Left ventricle myocardium inferior (tissue), 1 donor: ENCODE measurements around the gene CDK14. TPM values are rescaled to one million over a fixed set of nuclear protein-coding genes. Genes with fewer than 3 reads are reported as not detected.

Experiments
- DNase-seq: peaks from one replicate; pipeline ENCODE4 v3.0.0-alpha.2; 2020
- H3K27ac ChIP-seq: fragments of 200-600 bp; replicated peaks from 2 replicates; pipeline ENCODE4 v1.8.0; 2021
- H3K27me3 ChIP-seq: fragments of 200-600 bp; 2 replicates; pipeline ENCODE4 v1.8.0; 2021; ENCODE audit warnings: low read depth
- H3K36me3 ChIP-seq: fragments of 200-600 bp; 2 replicates; pipeline ENCODE4 v1.8.0; 2021
- H3K4me1 ChIP-seq: fragments of 200-600 bp; 2 replicates; pipeline ENCODE4 v1.8.0; 2021
- H3K4me3 ChIP-seq: fragments of 200-600 bp; 2 replicates; pipeline ENCODE4 v1.8.0; 2021; ENCODE audit warnings: mild to moderate bottlenecking, moderate library complexity
- H3K9me3 ChIP-seq: fragments of 200-600 bp; replicated peaks from 2 replicates; pipeline ENCODE4 v1.8.0; 2021
- CTCF ChIP-seq: fragments of 200-600 bp; IDR thresholded peaks from 2 replicates; pipeline ENCODE4 v1.8.0; 2021; ENCODE audit warnings: antibody characterized with exemption, mild to moderate bottlenecking, borderline replicate concordance
- intact Hi-C: fragments of 100-400 bp; cut with micrococcal nuclease; formaldehyde crosslinking; loops from one replicate; pipeline ENCODE4 v1.11.0; 2022
- total RNA-seq: library from RNA; stranded (reverse); fragmentation: NEBNext Ultra II Directional; extraction: Animal tissue kit (Norgen Biotek cat#: 25700); gene quantifications from one replicate; pipeline ENCODE4 v1.2.1, GENCODE V29; 2021
- donor health status: DM: no; HTN: yes; CAD: no; lungs with severe emphysema.

CDK14 gene
- total RNA-seq, 1 donor from 2014 or later = 18.7 TPM

- intact Hi-C loops = no loop called here
- H3K4me1 ChIP-seq = no peaks in the 10 kb centered on the region
- no peak overlapping the region for H3K27ac ChIP-seq
- no peak for DNase-seq
- TF ChIP-seq CTCF = no peak
- H3K9me3 ChIP-seq = no peaks in the 10 kb centered on the region
- H3K36me3 ChIP-seq = no peaks in the 10 kb centered on the region
- H3K4me3 ChIP-seq = no peak overlapping the region
- H3K27me3 ChIP-seq = no peaks in the 10 kb centered on the region
Observed at GRCh38 chr7:90587766-90588165, 8.4 kb upstream of the CDK14 start.

DNA sequence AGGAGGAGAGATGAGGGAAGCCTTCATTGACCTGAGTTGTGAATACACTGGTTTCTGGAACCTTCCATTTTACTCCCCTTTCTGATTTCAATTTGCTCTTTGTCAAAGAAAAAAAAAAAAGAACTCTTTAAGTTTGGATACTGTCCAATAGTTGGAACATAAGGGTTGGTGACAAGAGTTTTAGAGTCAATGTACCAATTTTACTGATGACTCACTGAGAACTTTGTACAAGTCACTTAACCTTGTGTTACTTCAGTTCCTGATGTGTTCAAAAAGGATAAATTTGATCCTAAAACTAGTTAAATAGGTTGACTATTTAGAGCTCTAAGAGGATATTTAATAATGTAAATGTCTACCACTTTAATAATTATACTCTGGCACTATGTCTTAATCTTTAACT is 4.1 kb upstream of the CDK14 start:
- no peaks in the 10 kb centered on the region for H3K27me3 ChIP-seq
- H3K4me1 ChIP-seq = peaks cover 21% of the 10 kb centered on the region
- no peaks in the 10 kb centered on the region for H3K36me3 ChIP-seq
- DNase-seq = no peak
- no peaks in the 10 kb centered on the region for H3K9me3 ChIP-seq
- TF ChIP-seq CTCF = no peak
- no peak overlapping the region for H3K4me3 ChIP-seq
- no peak overlapping the region for H3K27ac ChIP-seq
- intact Hi-C loops = loop anchor here (5.0 kb wide), 1 partner anchor 345 kb away; no protein-coding TSS in a partner anchor

DNA sequence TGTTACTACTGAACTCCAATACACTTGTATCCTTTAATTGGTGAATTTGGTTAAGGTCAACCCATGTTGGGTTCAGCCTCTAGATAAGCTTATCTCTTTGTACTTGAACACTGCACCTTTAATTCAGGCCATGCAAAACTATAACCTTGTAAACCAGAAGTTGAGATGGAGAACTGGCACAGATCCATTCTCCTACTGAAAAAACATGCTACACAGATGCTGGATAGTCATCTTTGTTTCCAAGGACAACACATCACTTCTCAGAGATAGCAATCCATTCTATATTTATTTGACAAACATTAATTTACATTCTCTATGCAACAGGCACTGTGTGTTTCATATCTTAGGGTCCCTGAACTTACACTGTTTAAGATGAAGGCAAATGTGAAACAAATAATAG is 2.9 kb upstream of the CDK14 start:
- H3K4me1 ChIP-seq = peaks cover 33% of the 10 kb centered on the region
- no peak for DNase-seq
- no peak overlapping the region for H3K27ac ChIP-seq
- intact Hi-C loops = loop anchor here (5.0 kb wide), 1 partner anchor 344 kb away; no protein-coding TSS in a partner anchor
- TF ChIP-seq CTCF = no peak
- H3K9me3 ChIP-seq = no peaks in the 10 kb centered on the region
- no peaks in the 10 kb centered on the region for H3K27me3 ChIP-seq
- H3K36me3 ChIP-seq = no peaks in the 10 kb centered on the region
- H3K4me3 ChIP-seq = no peak overlapping the region

DNA sequence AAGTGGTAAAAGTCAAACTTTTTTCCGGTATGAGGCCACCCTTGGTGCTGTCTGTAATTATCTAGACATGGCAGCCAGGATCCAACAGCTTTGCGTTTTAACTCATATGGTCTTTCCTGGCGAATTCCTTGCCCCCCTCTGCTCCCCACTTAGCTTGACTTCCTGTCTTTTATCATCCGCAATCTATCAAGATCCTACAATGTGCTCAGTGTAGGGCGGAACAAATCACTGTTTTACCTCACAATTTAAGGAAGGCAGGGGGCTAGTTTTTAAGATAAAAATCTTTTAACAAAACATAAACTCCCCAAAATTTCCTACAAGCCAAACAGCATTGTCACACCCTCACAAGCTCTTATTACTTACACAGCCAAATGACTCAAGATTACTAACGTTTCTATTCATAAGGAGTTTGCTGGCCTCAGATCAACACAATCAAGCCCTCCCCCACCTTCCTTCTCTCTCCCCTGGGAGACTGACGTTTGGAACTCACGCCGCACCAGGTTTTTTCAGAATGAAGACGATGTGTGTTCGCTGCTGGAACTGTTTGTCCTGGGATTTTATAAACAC is 1.3 kb upstream of the CDK14 start:
- intact Hi-C loops = loop anchor here (5.0 kb wide), 1 partner anchor 342 kb away; no protein-coding TSS in a partner anchor
- H3K27ac ChIP-seq = peak overlapping the region; percentile 91
- TF ChIP-seq CTCF = no peak
- no peaks in the 10 kb centered on the region for H3K27me3 ChIP-seq
- H3K9me3 ChIP-seq = no peaks in the 10 kb centered on the region
- peak; percentile 39 for DNase-seq
- H3K4me1 ChIP-seq = peaks cover 45% of the 10 kb centered on the region
- H3K36me3 ChIP-seq = no peaks in the 10 kb centered on the region
- peak overlapping the region; percentile 86 for H3K4me3 ChIP-seq

- Histone ChIP-seq H3K4me1 (peaks cover 51% of the 10 kb centered on the region), H3K4me3 (peak overlapping the region; percentile 86), H3K27ac (peak overlapping the region; percentile 91), H3K9me3 (no peaks in the 10 kb centered on the region), H3K36me3 (no peaks in the 10 kb centered on the region), H3K27me3 (no peaks in the 10 kb centered on the region)
- DNase-seq = no peak
- intact Hi-C loops = no loop called here
- no peak for TF ChIP-seq CTCF
Observed at GRCh38 chr7:90595342-90595800, 750 bp upstream of the CDK14 start.
